Adrenal gland (tissue), 5 donors: ENCODE results near the gene MVD.

Experiments used
- POLR2A ChIP-seq, 2 donors: fragments of 450-650 bp; IDR thresholded peaks; one replicate each; pipeline ENCODE4 v1.6.1; 2017; ENCODE audit warnings: antibody characterized with exemption in 2 of 2, mild to moderate bottlenecking in 2 of 2, moderate library complexity in 1 of 2
- TF ChIP-seq, protein P1 (sequence below), 6 experiments: fragments of 450-650 bp in 4 of 6; fragments of 200-600 bp in 2 of 6; sonication (generic) in 1 of 6; IDR thresholded peaks; 1 replicate in 5 of 6; 2 replicates in 1 of 6; pipeline versions ENCODE4 v1.5.1 to v1.8.0; 2016 to 2021; ENCODE audit warnings: antibody characterized with exemption in 6 of 6, mild to moderate bottlenecking in 2 of 6, moderate library complexity in 1 of 6
- donor health status: DM: no; HTN: no; CAD: no.

DNA sequence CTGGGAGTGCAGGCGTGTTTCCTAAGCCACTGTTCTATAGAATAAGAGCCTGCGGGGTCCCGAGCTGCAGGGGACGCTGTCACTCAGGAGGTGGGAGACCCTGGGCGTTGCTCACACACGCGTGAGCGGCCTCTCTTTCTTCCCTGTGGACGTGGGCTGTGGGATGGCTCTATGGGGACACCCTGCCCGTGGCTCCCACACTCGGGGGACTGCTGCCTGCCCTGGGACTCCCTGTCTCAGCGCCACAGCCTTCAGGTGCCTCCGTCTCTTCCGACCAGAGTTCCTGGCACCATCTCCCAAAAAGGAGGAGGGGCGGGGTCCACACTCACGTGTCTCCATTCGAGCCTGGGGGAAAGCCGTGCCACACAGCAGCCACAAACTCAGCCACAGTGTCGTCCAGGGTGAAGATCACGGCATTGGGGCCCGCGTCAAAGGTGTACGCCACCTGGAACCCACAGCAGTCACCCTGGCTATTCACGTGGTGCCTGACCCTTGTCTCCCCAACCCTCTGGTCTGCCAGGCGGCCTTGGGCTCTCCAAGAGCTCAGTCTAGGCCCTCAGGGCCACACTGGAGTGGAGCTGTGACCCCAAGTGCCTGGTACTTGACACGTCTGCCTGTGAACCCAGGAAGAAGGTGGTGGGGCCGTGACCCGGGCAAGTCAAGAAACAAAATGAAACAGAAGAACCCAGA is 8.4 kb downstream of the MVD start:
- no peak for TF ChIP-seq POLR2A (IDR thresholded peaks at IDR 0.05)
- TF ChIP-seq, protein P1, sequence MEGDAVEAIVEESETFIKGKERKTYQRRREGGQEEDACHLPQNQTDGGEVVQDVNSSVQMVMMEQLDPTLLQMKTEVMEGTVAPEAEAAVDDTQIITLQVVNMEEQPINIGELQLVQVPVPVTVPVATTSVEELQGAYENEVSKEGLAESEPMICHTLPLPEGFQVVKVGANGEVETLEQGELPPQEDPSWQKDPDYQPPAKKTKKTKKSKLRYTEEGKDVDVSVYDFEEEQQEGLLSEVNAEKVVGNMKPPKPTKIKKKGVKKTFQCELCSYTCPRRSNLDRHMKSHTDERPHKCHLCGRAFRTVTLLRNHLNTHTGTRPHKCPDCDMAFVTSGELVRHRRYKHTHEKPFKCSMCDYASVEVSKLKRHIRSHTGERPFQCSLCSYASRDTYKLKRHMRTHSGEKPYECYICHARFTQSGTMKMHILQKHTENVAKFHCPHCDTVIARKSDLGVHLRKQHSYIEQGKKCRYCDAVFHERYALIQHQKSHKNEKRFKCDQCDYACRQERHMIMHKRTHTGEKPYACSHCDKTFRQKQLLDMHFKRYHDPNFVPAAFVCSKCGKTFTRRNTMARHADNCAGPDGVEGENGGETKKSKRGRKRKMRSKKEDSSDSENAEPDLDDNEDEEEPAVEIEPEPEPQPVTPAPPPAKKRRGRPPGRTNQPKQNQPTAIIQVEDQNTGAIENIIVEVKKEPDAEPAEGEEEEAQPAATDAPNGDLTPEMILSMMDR (IDR thresholded peaks at IDR 0.05) = no peak
